Body of pancreas (tissue), 4 donors: ENCODE data around the gene AVPR2. TPM values are rescaled to one million over a fixed set of nuclear protein-coding genes. Genes with fewer than 3 reads are reported as not detected.

ENCODE experiments used
- ATAC-seq: fragments of 150-250 bp; one replicate; pipeline ENCODE4 v1.9.1; 2016
- DNase-seq, 4 donors: peaks; one replicate each; pipeline ENCODE4 v3.0.0-alpha.2; 2019
- H3K27ac ChIP-seq, 4 donors: fragments of 200-600 bp; sonication (generic); 1 replicate in 3 of 4; 2 replicates in 1 of 4; pipeline versions ENCODE4 v1.5.1 to v1.6.1; 2016 to 2019; ENCODE audit warnings: mild to moderate bottlenecking in 1 of 4, mixed read lengths in 1 of 4, moderate library complexity in 1 of 4
- H3K27me3 ChIP-seq, 2 donors: fragments of 200-600 bp; sonication (generic); one replicate each; pipeline ENCODE4 v1.6.0; 2016; ENCODE audit warnings: mild to moderate bottlenecking in 1 of 2
- H3K36me3 ChIP-seq, 2 donors: fragments of 200-600 bp; sonication (generic); replicated peaks in 1 of 2; 2 replicates each; pipeline ENCODE4 v1.5.1; 2016; ENCODE audit warnings: low read depth in 2 of 2; ENCODE audit not compliant: insufficient read depth in 1 of 2
- H3K4me1 ChIP-seq: fragments of 200-600 bp; sonication (generic); one replicate; pipeline ENCODE4 v1.6.0; 2016
- H3K4me3 ChIP-seq, 2 donors: fragments of 200-600 bp; sonication (generic); 1 replicate in 1 of 2; 2 replicates in 1 of 2; pipeline ENCODE4 v1.5.1; 2016 to 2019
- H3K9me3 ChIP-seq, 3 donors: fragments of 200-600 bp; sonication (generic); 1 replicate in 2 of 3; 2 replicates in 1 of 3; pipeline ENCODE4 v1.5.1; 2016
- POLR2A ChIP-seq, 3 donors: fragments of 450-650 bp; IDR thresholded peaks; one replicate each; pipeline ENCODE4 v1.6.1; 2016; ENCODE audit warnings: antibody characterized with exemption in 3 of 3, mild to moderate bottlenecking in 2 of 3
- WGBS, 2 donors: methylation state at CpG; one replicate each; pipeline ENCODE4 v1.1.5; 2017; 5-methylcytosine and 5-hydroxymethylcytosine counted together
- intact Hi-C: fragments of 100-400 bp; cut with DNase I; formaldehyde crosslinking; loops from one replicate; pipeline ENCODE4 v1.15.1; 2023
- total RNA-seq, 2 donors: library from RNA; depleted of rRNA; stranded (reverse); fragments of >200 nt; gene quantifications; one replicate each; pipeline ENCODE4 v1.1.0, GENCODE V29; 2016
- TF ChIP-seq, protein P1 (sequence below), 7 experiments: fragments of 450-650 bp in 4 of 7; fragments of 200-600 bp in 3 of 7; sonication (generic) in 3 of 7; IDR thresholded peaks; one replicate each; pipeline ENCODE4 v1.5.1; 2016 to 2019; ENCODE audit warnings: antibody characterized with exemption in 7 of 7

Gene AVPR2
- total RNA-seq, 2 donors from 2014 or later, result 0.66 to 0.78 TPM

DNA sequence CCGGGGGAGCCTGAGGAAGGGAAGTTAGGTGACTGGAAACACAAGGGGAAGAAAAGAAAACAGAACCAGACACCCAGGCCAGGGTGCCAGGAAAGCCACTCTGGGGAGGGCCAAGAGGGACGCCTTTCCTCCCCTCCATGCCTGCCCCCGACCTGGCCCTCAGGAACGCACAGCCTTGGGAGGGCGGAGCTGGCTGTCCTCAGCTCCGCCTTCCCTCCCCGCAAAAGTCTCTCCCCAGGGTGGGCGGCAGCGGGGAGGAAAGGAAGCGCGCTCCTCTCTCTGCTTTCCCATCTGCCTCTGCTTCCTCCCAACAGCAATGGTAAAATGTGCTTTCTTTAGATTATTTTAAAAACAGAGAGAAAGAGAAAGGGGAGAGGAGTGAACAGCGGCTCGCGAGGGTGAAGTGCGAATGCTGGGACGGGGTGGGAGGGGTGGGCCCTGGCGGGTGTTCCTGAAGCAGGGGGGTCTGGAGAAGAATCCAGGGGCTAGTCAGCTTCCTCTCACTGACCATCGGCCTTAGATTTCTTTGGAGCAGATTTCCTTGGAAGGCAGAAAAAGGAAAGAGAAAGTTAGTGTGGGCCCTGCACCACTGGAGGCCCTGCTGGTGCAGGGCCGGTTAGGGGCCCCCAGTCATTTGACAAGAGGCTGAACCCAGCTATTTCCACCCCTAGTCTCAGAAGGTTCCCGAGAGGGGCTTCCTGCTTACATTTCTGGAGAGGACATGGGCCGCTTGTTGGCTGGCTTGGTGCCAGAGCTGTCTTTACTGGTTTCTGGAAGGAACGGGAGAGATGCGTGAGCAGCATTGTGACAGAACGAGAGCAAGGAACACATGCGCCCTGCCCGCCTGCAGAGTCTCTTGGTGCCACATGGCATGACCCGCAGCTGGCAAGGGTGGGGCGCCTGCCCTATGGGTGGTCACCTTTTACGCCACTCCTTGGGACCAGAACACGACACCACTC is 44.7 kb downstream of the AVPR2 start:
- H3K4me1 ChIP-seq, result no peaks in the 10 kb centered on the region
- no peak for ATAC-seq
- no peak for TF ChIP-seq POLR2A (IDR thresholded peaks at IDR 0.05)
- TF ChIP-seq, protein P1, sequence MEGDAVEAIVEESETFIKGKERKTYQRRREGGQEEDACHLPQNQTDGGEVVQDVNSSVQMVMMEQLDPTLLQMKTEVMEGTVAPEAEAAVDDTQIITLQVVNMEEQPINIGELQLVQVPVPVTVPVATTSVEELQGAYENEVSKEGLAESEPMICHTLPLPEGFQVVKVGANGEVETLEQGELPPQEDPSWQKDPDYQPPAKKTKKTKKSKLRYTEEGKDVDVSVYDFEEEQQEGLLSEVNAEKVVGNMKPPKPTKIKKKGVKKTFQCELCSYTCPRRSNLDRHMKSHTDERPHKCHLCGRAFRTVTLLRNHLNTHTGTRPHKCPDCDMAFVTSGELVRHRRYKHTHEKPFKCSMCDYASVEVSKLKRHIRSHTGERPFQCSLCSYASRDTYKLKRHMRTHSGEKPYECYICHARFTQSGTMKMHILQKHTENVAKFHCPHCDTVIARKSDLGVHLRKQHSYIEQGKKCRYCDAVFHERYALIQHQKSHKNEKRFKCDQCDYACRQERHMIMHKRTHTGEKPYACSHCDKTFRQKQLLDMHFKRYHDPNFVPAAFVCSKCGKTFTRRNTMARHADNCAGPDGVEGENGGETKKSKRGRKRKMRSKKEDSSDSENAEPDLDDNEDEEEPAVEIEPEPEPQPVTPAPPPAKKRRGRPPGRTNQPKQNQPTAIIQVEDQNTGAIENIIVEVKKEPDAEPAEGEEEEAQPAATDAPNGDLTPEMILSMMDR (IDR thresholded peaks at IDR 0.05), result no peak
- H3K36me3 ChIP-seq, result peaks cover 4 to 6% of the 10 kb centered on the region in 2 donors
- intact Hi-C loops, result no loop called here
- WGBS, 2 donors, result 67 to 74% methylated on average over 16 to 26 of the region's 30 CpGs
- no peak for DNase-seq
- H3K9me3 ChIP-seq, result no peaks in the 10 kb centered on the region
- H3K27me3 ChIP-seq, result no peaks in the 10 kb centered on the region
- H3K4me3 ChIP-seq, result no peak overlapping the region
- H3K27ac ChIP-seq, result no peak overlapping the region

DNA sequence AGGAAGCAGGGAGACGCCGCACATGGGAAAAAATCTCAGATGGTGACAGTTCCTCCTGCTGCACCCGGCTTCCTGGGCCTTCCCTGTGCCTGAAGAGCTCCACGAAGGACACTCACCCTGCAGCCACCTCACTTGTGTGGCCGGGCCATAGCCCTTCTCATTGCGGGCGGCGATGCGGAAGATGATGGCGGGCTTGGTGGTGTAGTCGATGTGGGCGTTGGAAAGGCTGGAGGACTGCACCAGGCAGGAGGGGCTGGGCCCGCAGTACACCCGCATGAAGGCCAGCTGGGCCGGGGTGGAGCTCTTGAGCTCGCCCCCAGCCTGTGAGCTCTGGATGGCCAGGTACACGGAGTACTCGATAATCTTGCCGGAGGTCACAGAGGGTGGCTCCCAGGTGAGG is 45.7 kb downstream of the AVPR2 start:
- H3K4me3 ChIP-seq, result no peak overlapping the region
- TF ChIP-seq, protein P1 (IDR thresholded peaks at IDR 0.05), result no peak
- TF ChIP-seq POLR2A (IDR thresholded peaks at IDR 0.05), result no peak
- no peaks in the 10 kb centered on the region for H3K9me3 ChIP-seq
- no peak overlapping the region for H3K27ac ChIP-seq
- intact Hi-C loops, result loop anchor here (5.0 kb wide), 1 partner anchor 188 kb away; the partner anchor contains the start of gene PLXNB3
- DNase-seq (no peak), ATAC-seq (no peak)
- H3K36me3 ChIP-seq, result peaks cover 4 to 6% of the 10 kb centered on the region in 2 donors
- H3K27me3 ChIP-seq, result no peaks in the 10 kb centered on the region
- WGBS, 2 donors, result 100% methylated on average over 1 of the region's 19 CpGs; no CpG with 5 or more reads in 1 of the 2 donors
- no peaks in the 10 kb centered on the region for H3K4me1 ChIP-seq

DNA sequence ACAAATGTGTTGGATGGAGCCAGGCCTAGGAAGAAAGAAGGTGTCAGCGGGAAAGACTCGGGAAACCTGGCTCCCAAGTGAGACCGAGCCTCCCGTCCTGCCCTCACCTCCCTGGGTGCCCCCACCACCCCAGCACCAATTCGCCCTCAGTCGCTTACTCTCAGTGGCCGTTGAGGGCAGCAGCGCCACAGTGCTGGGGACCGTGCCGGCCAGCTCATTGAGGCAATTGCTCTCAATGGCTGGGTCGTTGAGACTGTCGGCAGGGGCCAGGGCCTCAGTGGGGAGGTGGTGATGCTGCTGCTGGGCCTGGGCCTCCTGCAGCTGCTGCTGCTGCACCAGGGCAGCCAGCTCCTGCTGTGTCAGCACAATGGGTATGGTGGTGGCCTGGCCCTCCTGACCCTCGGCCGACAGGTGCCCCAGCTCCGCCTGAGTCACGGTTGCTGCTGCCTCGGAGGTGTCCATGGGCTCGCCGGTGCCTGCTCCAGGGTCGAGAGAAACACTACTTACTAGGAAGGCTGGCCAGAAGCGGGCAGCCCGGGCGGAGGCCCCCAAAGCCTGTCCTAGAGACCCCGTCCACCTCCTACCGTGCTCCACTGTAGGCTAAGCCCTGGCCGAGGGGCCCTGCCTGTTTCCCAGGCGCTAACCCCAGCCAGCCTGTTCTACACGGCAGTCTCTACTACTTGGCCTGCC is 47.4 kb downstream of the AVPR2 start:
- no peak for DNase-seq
- H3K9me3 ChIP-seq, result no peaks in the 10 kb centered on the region
- H3K36me3 ChIP-seq, result peaks cover 4 to 8% of the 10 kb centered on the region in 2 donors
- H3K27me3 ChIP-seq, result no peaks in the 10 kb centered on the region
- intact Hi-C loops, result loop anchor here (5.0 kb wide), 1 partner anchor 190 kb away; the partner anchor contains the start of gene PLXNB3
- no peaks in the 10 kb centered on the region for H3K4me1 ChIP-seq
- TF ChIP-seq, protein P1 (IDR thresholded peaks at IDR 0.05), result no peak
- no peak for TF ChIP-seq POLR2A (IDR thresholded peaks at IDR 0.05)
- no peak overlapping the region for H3K27ac ChIP-seq
- no peak overlapping the region for H3K4me3 ChIP-seq
- 86 to 94% methylated on average over 2 to 23 of the region's 28 CpGs for WGBS, 2 donors
- ATAC-seq, result no peak

DNA sequence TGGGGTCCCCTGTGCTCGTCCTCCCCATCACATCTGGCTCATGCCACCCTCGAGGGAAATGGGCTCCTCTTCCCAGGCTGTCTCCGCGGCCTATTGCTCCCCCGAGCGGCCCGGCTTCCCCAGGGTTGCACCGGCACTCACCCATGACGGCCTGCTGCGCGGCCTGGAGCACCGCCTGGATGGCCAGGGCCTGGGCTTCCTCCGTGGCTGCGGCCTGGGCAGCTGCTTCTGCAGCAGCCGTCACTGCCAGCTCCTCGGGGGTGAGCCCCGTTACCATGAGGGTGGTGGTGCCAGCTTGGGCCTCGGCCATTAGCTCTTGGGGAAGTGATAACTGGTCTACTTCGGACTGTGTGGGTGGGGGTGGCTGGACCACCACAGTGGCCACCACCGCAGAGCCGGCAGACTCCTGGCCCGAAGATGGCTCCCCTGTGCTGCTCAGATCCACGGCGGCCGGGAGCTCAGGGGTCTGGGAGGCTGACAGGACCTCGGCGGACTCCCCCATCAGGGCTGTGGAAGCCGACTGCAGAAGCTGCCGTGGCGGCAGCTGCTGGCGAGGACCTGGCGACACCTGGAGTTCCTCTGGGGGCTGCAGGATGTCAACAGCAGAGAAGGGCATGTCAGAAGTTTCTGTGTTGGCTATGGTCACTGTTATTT is 48.0 kb downstream of the AVPR2 start:
- 81 to 95% methylated on average over 3 to 19 of the region's 32 CpGs for WGBS, 2 donors
- H3K27me3 ChIP-seq, result no peaks in the 10 kb centered on the region
- intact Hi-C loops, result loop anchor here (5.0 kb wide), 1 partner anchor 190 kb away; the partner anchor contains the start of gene PLXNB3
- no peak overlapping the region for H3K4me3 ChIP-seq
- H3K4me1 ChIP-seq, result no peaks in the 10 kb centered on the region
- DNase-seq, result no peak
- TF ChIP-seq POLR2A (IDR thresholded peaks at IDR 0.05), result no peak
- TF ChIP-seq, protein P1 (IDR thresholded peaks at IDR 0.05), result no peak
- ATAC-seq, result no peak
- peaks cover 4 to 8% of the 10 kb centered on the region in 2 donors for H3K36me3 ChIP-seq
- H3K27ac ChIP-seq, result no peak overlapping the region
- no peaks in the 10 kb centered on the region for H3K9me3 ChIP-seq
